GM21786 (cell line): ENCODE data around the gene YY2.
"Not testable (repeated sequence)": the region's sequence is repeated elsewhere in the genome, so short reads cannot be mapped to it uniquely, and the experiment has no call there.

Experiments
- ATAC-seq: cut with Tn5 transposase; IDR thresholded peaks from one replicate; pipeline ENCODE4 v1.9.1; 2021; ENCODE audit not compliant: unreplicated experiment

Gene YY2

DNA sequence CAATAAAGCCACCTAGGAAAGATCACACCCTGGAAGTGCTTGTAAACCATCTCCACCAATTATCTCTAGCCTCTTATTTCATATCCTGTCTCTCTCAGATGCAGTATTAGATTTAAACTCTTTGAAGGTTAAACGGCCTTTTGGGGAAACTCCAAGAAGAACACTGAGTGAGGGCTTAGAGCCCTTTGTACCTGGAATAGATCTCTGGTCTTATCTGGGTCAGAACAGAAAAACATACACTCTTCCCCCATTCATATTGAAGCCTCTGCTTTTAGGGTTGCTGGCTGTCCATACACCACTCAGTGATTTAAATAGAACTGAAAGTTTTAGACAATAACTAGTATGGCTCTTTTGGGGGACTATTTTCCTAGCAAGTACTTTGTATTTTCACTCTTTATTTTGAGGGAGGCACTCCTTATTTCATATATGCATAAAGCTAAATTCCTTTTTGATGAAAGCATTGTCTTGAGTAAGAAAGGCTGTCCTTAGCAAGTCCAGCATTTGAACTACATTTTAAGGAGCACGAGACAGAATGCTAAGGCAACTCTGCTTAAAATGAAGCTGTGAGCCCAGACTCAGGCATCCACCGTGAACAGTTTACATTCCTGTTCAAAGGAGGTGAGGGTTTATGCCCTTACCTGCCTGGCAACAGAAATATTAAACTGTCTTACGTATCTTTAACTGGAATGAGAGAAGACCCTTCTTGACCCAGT, 17.4 kb downstream of the YY2 start:
- no peak for ATAC-seq

DNA sequence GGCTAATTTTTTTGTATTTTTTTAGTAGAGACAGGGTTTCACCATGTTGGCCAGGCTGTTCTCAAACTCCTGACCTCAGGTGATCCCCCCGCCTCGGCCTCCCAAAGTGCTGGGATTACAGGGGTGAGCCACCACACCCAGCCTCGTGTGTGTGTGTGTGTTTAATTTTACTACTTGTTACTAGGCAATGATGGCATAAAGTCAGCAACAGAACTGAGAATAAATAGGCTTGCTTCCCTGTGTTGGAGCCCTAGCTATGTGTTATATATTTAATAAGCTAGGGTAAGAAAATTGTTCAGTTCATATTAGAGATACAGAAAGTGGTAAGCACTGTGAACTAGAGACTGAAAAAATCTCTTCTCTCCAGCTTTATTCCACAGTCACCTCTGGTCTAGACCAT, 18.4 kb downstream of the YY2 start:
- ATAC-seq: not testable (repeated sequence)

DNA sequence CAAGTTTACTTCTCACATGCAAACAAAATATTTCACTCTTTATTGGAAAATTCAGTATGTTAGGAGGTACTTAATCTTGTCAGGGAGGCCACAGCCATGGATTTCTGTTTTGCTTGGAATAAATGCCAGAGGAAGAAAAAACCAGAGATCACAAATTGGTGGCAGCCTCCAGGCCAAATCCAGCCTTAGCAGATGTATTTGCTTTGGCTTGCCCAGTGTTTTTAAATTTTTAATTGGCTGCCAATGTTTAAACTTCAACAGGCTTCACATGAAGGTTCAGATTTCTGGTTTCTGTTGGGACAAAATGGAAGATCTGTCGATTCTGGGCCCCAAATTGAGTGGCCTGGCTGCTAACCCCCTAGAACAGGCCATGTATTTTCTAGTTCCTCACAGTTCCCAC, 19.2 kb downstream of the YY2 start:
- no peak for ATAC-seq

DNA sequence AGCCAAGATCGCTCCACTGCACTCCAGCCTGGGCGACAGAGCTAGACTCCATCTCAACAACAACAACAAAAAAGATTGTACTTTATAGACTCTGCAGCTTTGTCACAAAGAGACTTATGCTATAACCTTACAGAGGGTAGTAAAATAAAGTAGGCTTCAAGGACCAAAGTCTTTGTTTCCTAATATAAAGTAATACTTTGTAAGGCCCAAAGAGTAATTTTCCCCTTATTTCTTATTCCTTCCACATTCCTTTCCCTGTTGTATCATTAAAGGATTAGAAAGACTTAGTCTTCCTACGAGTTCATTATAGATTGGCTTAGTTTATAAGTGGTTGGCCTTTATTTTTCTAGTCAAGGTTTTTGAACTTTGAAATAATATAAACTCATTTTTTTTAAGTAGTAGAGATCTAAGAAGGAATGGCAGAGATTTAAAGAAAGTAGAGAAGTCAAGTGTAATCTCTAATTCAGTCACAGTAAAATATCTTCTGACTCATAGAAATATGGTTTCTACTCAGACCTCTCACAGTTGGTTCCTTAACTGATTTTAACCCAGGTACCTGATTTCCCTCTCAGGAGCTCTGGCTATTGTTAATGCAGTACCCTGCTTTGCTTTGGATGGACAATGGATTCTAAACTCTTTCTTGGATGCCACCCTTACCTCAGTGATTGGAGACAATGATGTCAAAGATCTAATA, 26.2 kb downstream of the YY2 start:
- ATAC-seq: no peak

DNA sequence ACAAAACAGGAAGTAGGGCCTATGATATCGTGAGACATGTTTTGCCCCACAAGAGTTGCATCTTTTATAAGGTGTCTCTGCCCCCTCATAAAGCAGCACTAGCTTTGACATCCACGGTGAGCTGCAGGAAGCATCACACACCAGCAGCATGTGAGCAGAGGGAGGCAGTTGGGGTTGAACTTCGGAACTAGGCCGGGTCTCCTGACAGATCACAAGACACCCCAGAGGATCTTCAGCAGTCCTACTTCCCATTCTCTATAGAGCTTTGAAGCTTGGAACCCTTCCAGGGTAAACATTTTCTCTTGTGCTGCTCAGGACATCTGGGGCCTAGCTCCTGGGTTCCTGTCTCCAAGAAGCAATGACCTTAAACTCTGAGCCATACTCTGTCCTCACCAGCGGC, 27.5 kb downstream of the YY2 start:
- ATAC-seq: no peak

DNA sequence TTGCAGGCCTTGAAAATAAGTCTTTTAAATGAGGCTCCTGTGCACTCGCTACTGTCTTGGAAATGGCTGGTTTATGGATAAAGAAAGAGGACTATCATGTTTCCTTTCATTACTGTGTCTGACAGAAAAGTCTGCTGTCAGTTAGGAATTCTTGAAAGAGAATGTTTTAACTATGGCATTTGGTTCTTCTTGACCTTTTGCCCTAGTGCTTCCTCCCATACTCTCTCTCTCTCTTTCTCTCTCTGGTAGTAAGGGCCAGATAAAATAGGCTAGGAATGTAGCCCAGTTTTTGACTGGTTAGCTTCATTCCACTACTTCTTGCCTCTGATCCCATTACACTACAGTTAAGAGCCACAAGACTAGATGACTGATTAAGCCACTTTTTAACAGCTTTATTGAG, 29.8 kb downstream of the YY2 start:
- ATAC-seq: no peak

DNA sequence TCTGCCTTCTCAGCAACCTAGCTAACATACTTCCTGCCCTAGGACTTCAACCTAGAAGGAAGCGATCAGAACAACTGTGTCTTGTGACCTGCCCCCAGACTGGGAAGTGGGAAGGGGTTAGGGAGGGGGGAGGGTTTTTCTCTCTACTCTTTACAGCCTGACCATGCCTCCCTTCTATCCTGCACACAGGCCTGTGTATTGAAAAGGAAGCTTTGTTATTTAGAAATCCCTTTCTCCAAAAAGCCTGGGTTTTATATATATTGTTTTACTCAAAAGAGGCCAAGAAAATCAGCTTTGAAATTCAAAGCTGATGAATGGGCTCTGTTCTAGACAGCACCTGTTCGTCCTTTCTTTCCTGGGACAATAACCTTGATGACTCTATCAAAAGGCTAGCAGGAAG, 49.5 kb downstream of the YY2 start:
- no peak for ATAC-seq

DNA sequence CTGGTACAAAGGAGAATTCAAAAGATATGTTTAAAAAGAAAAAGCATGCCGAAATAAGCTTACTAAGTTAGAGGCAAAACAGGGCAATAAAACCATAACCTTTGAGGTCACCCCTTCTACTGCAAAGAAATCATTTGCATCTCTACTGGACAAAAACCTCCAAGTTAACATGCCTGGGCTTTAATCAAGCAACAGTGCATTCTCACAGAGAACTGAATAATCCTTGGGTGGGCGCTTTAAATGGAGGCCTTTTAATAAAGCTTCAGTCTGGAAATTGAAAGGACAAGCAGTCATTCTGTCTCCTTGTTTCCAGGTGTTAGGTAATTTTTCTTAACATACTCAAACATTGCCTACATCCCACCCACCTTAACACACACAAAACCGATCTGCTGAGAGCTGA, 50.2 kb downstream of the YY2 start:
- no peak for ATAC-seq

DNA sequence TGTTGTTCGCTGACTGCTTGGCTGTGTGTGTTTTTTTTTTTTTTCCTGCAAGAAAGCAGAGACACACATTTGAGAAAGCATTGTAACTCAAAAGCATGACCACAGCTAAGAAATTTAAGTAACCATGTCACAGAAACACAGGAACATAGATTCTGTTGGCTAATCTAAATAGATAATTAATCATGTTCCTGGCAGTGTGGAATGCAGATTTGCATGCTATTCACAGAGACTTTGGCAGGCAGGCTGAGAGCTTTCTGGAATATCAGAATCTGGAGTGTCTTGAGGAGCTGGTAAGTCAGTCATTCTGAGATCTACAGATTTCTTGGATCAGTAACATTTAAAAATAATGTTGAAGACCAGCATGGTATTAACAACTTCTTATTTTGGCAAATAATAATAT, 51.5 kb downstream of the YY2 start:
- ATAC-seq: no peak
